Transverse colon (tissue), 3 donors: Measurements from ENCODE around the gene POLA2.

Experiments
- POLR2A ChIP-seq: fragments of 450-650 bp; IDR thresholded peaks from one replicate; pipeline ENCODE4 v1.6.1; 2016; ENCODE audit warnings: antibody characterized with exemption, mild to moderate bottlenecking, moderate library complexity
- TF ChIP-seq, protein P1 (sequence below), 5 experiments: fragments of 200-600 bp in 3 of 5; fragments of 450-650 bp in 2 of 5; sonication (generic) in 3 of 5; IDR thresholded peaks; 1 replicate in 2 of 5; 2 replicates in 3 of 5; pipeline ENCODE4 v1.5.1; 2016 to 2017; ENCODE audit warnings: antibody characterized with exemption in 5 of 5, inconsistent platforms in 3 of 5, mild to moderate bottlenecking in 2 of 5, moderate library complexity in 1 of 5

DNA sequence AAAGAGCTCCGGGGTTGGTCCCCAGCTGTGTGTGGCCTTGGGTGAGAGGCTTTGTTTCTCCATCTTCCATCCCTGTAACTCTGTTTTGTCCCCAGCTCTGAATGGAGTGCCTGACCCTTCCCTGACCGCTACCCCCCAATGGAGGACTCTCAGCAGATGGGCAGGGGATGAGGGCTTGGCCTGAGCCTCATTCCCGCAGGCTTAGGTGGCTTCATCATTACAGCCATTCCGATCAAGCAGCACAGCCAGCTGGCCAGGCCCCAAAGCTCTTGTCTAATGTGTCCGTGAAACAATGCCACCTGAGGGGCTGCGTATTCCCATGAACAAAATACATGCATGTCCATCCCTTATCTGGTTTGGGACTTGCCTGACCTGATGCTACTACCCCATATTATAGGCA lies 49.0 kb downstream of the POLA2 start:
- TF ChIP-seq POLR2A, result no peak
- TF ChIP-seq, protein P1, sequence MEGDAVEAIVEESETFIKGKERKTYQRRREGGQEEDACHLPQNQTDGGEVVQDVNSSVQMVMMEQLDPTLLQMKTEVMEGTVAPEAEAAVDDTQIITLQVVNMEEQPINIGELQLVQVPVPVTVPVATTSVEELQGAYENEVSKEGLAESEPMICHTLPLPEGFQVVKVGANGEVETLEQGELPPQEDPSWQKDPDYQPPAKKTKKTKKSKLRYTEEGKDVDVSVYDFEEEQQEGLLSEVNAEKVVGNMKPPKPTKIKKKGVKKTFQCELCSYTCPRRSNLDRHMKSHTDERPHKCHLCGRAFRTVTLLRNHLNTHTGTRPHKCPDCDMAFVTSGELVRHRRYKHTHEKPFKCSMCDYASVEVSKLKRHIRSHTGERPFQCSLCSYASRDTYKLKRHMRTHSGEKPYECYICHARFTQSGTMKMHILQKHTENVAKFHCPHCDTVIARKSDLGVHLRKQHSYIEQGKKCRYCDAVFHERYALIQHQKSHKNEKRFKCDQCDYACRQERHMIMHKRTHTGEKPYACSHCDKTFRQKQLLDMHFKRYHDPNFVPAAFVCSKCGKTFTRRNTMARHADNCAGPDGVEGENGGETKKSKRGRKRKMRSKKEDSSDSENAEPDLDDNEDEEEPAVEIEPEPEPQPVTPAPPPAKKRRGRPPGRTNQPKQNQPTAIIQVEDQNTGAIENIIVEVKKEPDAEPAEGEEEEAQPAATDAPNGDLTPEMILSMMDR (IDR thresholded peaks at IDR 0.05), result no peak
